GM21381 (cell line): ENCODE results near the gene FAM171A1.
"Not testable (repeated sequence)": the region's sequence is repeated elsewhere in the genome, so short reads cannot be mapped to it uniquely, and the experiment has no call there.

Source experiments
- ATAC-seq: cut with Tn5 transposase; IDR thresholded peaks from one replicate; pipeline ENCODE4 v1.9.1; 2021; ENCODE audit warnings: mild to moderate bottlenecking, moderate library complexity; ENCODE audit not compliant: unreplicated experiment

The FAM171A1 gene

DNA sequence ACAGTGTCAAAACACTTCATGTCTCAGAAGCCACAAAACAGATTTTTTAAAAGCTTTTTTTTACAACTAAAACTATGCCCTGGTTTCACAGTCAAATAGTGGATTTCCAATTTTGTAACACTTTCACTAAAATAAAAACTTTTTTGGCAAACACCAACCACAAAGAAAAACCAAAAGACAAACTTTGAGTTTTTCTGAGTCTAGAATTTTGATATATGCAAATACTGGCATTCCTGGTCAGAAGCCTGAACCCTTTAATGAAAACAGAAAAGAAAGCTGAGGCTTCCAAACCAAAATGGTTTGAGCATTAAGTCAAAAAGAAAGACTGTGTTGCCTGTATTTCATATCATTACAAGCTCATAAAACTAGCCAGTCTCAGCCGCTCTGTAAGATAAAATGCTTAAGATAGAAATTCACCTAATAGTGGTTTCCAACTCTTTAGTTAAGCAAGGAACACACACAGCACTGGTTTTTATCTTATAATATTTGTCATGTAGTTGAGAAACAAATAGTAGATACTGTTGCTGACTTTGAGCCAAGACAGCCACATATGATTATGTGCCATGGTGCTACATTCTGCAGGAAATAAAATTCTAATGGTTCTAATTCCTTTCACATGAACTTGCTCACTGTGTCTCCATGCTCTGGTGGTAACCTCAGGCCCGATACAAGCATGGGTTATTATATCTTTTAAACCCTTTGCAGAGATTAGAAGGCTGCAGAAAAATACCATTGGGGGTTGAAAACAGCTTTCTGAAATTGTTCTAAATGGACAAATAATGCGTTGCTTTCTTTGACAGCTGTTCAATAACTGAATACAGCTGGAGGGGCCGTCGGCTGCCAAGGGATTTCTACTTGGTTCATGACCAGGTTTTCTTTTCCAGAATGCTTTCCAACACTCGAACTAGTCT, 49.4 kb downstream of the FAM171A1 start:
- no peak for ATAC-seq

GRCh38 chr10:15320522-15321203, 50.4 kb downstream of the FAM171A1 start:
- ATAC-seq = no peak

GRCh38 chr10:15320118-15320517, 51.0 kb downstream of the FAM171A1 start:
- no peak for ATAC-seq

GRCh38 chr10:15316871-15317464, 54.1 kb downstream of the FAM171A1 start:
- no peak for ATAC-seq

DNA sequence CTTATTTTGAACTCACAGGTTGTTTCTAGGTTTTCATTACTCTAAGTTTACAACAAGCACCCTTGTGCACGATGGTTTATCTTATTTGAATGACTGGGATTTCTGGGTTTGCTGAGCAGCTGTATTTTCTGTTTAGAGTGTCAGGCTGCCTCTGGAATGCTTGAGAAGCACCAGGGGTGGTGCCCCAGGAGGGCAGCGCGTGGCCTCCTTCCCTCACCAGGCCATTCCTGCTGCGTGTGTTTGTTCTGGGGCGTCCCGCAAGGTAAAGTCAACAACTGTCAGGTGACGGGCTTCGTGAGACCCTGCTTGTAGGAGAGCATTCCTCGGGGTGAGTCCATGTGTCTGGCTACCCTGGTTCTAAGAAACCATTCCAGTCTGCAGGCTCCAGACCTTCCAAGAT, 54.9 kb downstream of the FAM171A1 start:
- no peak for ATAC-seq

- no peak for ATAC-seq
Observed at GRCh38 chr10:15315286-15315685, 55.8 kb downstream of the FAM171A1 start.

- ATAC-seq = no peak
Observed at GRCh38 chr10:15314482-15315045, 56.5 kb downstream of the FAM171A1 start.

- ATAC-seq = no peak
Observed at GRCh38 chr10:15313843-15314242, 57.2 kb downstream of the FAM171A1 start.

- ATAC-seq = no peak
Observed at GRCh38 chr10:15313047-15313446, 58.0 kb downstream of the FAM171A1 start.

GRCh38 chr10:15311569-15312280, 59.4 kb downstream of the FAM171A1 start:
- ATAC-seq = no peak

DNA sequence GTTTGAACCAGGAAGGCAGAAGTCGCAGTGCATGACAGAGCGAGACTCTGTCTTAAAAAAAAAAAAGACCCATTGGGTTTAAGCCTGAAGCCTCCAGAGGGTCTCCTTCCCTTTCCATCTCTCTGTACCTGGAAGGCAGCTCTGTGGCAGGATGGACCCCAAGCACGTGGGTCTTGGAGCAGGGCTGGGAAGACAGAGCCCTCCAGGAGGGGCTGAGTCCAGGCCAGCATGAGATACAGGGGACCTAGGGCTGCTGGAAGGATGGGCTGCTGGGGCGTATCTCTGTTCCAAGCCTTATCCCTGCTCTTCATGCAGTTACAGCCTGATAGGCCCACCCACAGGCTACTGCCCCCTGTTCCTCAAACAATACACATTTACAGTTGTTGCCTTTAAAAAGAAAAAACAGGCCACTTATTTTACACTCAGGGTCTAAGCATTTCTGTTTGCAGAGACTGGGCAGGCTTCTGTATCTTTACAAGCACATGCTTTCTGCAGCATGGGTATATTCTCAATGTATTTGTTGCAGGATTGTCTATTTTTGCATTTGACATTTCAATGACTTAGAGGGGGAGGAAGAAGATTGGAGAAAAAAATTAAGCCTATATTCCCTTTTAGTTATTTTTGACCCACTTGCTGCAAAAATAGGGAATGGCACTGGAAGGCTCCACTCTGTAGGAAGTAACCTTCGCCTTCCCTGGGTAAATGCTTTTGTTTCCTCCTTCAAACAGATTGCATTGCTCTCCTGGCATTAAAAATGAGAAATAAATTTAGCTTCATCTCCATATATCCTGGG, 60.1 kb downstream of the FAM171A1 start:
- ATAC-seq = no peak

GRCh38 chr10:15309221-15309620, 61.9 kb downstream of the FAM171A1 start:
- no peak for ATAC-seq

DNA sequence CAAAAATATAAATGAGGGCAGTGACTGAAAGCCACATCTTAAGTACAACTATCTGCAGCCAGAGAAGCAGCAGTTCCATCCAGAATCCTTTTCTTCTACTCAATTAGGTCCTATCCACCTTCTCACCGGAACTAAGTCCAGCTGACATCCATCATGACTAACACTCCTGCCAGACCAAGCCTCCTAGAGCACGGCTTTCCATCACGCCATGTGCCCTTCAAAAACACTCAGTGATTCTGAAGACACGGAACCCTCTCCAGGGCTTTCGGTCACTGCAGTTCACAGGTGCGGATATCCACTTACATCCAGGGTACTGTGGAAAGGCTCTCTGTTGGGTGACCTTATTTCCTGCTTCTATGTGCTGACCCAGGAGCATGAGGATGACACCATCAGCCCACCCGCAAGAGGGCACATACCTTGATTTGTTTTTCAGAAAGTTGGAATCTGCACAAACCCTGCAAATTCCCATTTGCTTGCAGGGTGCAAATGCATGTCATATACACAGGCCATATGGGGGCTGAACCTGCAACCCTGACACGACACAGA, 64.3 kb downstream of the FAM171A1 start:
- ATAC-seq = no peak

DNA sequence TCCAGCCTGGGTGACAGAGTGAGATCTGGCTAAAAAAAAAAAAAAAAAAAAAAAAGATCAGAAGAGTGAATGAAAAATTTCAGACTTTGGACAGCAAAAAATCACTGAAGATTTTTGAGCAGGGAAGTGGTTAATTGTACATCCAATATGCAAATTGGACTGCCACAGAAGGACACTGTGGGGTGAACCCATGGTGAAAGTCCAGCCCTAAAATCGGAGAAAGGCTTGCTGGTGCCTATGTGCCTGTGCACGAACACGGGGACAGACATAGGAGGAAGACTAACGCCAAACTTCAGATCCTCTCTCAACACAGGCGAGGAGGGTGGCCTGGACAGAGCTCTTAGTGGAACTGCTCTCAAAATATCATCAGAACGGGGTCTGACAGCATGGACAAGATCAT, 65.5 kb downstream of the FAM171A1 start:
- ATAC-seq = no peak

DNA sequence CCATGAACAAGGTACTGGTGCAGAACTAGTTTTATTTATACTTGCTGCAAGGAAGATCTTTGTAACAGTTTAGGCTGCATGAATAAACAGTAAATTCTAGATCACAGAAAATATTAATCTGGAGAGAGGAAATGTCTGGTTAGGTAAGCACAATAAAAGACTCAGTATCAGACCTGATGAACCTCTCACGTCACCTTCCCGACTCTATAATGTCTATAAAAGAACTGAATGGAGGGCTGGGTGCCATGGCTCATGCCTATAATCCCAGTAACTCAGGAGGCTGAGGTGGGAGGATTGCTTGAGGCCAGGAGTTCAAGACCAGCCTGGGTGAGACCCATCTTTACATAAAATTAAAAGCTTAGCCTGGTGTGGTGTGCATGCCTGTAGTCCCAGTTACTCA, 65.9 kb downstream of the FAM171A1 start:
- no peak for ATAC-seq

DNA sequence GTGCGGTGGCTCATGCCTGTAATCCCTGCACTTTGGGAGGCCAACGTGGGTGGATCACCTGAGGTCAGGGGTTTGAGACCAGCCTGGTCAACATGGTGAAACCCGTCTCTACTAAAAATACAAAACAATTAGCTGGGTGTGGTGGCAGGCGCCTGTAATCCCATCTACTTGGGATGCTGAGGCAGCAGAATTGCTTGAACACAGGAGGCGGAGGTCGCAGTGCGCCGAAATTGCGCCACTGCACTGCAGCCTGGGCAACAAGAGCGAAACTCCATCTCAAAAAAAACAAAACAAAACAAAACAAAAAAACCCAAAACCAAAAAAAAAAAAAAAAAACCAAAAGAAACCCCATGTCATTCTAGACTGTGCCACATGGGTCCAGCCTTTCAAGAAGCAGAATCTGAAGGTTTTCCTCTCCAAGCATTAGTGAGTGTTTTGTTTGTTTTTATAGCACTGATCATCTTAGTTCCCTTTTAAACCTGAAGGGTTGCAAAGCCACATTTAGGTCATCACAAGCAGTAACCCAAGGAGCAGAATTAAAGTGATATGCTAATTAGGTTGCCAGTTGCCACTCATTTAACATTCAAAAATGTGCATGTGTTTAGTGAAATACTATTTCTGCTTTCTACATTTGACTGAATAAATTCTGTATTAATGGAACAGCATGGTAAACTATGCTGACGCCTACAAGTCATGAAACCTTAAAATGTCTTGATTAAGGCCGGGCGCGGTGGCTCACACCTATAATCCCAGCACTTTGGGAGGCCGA, 68.7 kb downstream of the FAM171A1 start:
- not testable (repeated sequence) for ATAC-seq

DNA sequence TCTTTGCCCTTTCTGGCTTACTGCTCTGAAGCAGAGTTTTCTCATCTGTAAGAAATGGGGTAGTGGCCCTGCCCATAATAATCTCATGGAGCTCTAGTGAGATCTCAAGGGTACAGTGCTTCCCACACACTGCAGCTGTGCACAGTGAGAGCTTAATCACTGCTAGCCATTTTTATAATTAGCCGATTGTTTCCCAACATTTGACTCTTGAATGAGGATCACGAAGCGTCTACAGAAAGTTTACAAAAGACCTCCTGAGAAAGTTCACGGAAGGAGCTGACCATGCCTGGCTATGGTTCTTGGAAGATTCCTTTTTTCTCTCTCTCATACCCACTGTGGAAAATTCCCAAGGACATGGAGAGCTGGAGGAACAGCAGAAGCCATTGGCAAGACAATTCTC, 70.4 kb downstream of the FAM171A1 start:
- no peak for ATAC-seq

- ATAC-seq = no peak
Observed at GRCh38 chr10:15300145-15300544, 70.9 kb downstream of the FAM171A1 start.

DNA sequence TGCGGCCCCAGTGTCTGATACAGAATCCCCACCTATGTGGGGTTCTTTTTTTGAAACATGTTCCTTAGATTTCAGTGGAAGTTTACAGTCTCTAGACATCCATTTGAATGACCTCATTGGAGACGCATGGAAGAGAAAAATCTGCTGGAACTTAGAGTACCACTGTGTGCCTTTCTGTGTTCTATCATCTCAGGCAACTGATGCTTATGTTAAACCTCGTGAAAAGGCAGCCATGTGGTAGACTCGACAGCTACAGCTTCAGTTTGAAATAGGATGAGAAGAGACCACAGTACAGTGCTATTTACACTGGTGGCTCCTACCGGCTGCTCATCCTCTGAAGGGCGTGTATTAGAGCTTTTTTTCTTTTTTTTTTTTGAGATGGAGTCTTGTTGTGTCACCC, 74.4 kb downstream of the FAM171A1 start:
- no peak for ATAC-seq
